ENCODE measurements around the gene CGRRF1.

DNA sequence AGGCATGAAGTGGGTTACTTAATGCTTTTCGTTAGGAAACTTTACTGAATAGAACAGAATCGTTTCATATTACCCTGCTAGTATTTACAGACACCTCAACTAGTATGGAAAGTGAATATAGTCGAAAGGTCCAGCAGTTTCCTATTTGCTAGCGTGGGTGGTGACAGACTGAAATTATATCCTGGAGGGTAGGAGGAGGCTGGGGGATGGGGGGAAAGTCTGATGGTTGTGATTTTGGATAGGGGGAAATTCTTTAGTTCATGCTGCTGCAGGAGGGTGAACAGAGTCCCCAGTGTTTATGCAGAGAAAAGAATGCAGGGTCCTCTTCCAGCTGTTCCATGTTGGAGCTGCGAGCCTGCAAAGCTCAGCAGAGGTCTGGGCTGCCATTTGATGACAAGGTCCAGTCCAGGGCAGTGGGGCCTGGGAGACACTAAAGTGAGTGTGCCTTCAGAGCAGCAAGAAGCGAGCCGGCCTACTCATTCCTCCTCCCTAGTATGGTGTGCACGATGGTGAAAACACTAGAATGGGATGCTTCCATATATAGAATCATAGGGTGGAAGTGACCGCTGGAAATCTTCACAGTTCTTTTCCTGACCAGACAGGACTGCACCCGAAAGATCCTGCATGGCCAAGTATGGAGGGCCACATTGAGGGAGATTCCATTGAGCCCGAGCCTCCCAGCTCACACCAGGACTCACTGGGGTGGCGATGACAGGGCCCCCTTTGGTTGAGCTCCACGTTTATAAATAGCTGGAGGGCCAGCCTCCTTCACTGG, 59.3 kb downstream of the CGRRF1 start:
- TF ChIP-seq, protein P1, sequence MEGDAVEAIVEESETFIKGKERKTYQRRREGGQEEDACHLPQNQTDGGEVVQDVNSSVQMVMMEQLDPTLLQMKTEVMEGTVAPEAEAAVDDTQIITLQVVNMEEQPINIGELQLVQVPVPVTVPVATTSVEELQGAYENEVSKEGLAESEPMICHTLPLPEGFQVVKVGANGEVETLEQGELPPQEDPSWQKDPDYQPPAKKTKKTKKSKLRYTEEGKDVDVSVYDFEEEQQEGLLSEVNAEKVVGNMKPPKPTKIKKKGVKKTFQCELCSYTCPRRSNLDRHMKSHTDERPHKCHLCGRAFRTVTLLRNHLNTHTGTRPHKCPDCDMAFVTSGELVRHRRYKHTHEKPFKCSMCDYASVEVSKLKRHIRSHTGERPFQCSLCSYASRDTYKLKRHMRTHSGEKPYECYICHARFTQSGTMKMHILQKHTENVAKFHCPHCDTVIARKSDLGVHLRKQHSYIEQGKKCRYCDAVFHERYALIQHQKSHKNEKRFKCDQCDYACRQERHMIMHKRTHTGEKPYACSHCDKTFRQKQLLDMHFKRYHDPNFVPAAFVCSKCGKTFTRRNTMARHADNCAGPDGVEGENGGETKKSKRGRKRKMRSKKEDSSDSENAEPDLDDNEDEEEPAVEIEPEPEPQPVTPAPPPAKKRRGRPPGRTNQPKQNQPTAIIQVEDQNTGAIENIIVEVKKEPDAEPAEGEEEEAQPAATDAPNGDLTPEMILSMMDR (IDR thresholded peaks at IDR 0.05; ENCODE audit: low read depth, low read length, poor library complexity, severe bottlenecking): no peak
- TF ChIP-seq EZH2phosphoT487 (IDR thresholded peaks at IDR 0.05; ENCODE audit: borderline replicate concordance, low read length): no peak
